Liver (tissue), 9 donors: ENCODE data around the gene PGGT1B. TPM values are rescaled to one million over a fixed set of nuclear protein-coding genes. Genes with fewer than 3 reads are reported as not detected.

ENCODE experiments used
- DNase-seq: peaks from one replicate; pipeline ENCODE4 v3.0.0-alpha.2; 2017; ENCODE audit warnings: low spot score
- H3K27ac ChIP-seq, 2 donors: one replicate each; pipeline ENCODE4 v1.7.0; 2013; ENCODE audit warnings: inconsistent platforms in 2 of 2, low read length in 2 of 2, control low read depth in 1 of 2, low read depth in 1 of 2, mild to moderate bottlenecking in 1 of 2
- H3K27me3 ChIP-seq, 4 donors: one replicate each; pipeline versions ENCODE4 v1.6.1 to v1.7.0; 2013; ENCODE audit warnings: low read length in 3 of 4, inconsistent platforms in 1 of 4, mild to moderate bottlenecking in 1 of 4, moderate library complexity in 1 of 4; ENCODE audit not compliant: control insufficient read depth in 4 of 4, insufficient read depth in 4 of 4
- H3K36me3 ChIP-seq, 4 donors: one replicate each; pipeline versions ENCODE4 v1.6.1 to v1.7.0; 2013; ENCODE audit warnings: low read length in 3 of 4, mild to moderate bottlenecking in 3 of 4, low read depth in 1 of 4, moderate library complexity in 1 of 4; ENCODE audit not compliant: control insufficient read depth in 4 of 4, insufficient read depth in 3 of 4
- H3K4me1 ChIP-seq, 4 donors: one replicate each; pipeline versions ENCODE4 v1.6.1 to v1.7.0; 2013; ENCODE audit warnings: low read length in 3 of 4, mild to moderate bottlenecking in 3 of 4, moderate library complexity in 1 of 4; ENCODE audit not compliant: control insufficient read depth in 4 of 4, insufficient read depth in 4 of 4
- H3K4me3 ChIP-seq, 3 donors: one replicate each; pipeline versions ENCODE4 v1.6.1 to v1.7.0; 2013; ENCODE audit warnings: low read length in 3 of 3, control low read depth in 1 of 3, low read depth in 1 of 3, mild to moderate bottlenecking in 1 of 3
- H3K9ac ChIP-seq, 2 donors: one replicate each; pipeline ENCODE4 v1.7.0; 2013; ENCODE audit warnings: low read length in 2 of 2, mild to moderate bottlenecking in 2 of 2, moderate library complexity in 2 of 2, control low read depth in 1 of 2, low read depth in 1 of 2
- H3K9me3 ChIP-seq, 4 donors: one replicate each; pipeline versions ENCODE4 v1.6.1 to v1.7.0; 2013; ENCODE audit warnings: low read length in 3 of 4; ENCODE audit not compliant: control insufficient read depth in 4 of 4
- FOXA1 ChIP-seq: IDR thresholded peaks from 2 replicates; pipeline ENCODE4 v1.6.1; 2016; ENCODE audit warnings: antibody characterized with exemption
- FOXA2 ChIP-seq: IDR thresholded peaks from 2 replicates; pipeline ENCODE4 v1.6.1; 2016; ENCODE audit warnings: antibody characterized with exemption
- GABPA ChIP-seq, 2 donors: IDR thresholded peaks in 1 of 2; conservative IDR thresholded peaks in 1 of 2; 2 replicates each; pipeline ENCODE4 v1.6.1; 2016; ENCODE audit warnings: antibody characterized with exemption in 2 of 2, mild to moderate bottlenecking in 1 of 2, moderate library complexity in 1 of 2
- HNF4A ChIP-seq, 2 donors: conservative IDR thresholded peaks; 2 replicates each; pipeline ENCODE4 v1.6.1; 2016; ENCODE audit warnings: antibody characterized with exemption in 2 of 2, mild to moderate bottlenecking in 2 of 2
- HNF4G ChIP-seq: IDR thresholded peaks from 2 replicates; pipeline ENCODE4 v1.6.1; 2016; ENCODE audit warnings: antibody characterized with exemption
- JUND ChIP-seq, 2 donors: IDR thresholded peaks; 2 replicates each; pipeline ENCODE4 v1.6.1; 2016; ENCODE audit warnings: antibody characterized with exemption in 2 of 2
- NR2F2 ChIP-seq: IDR thresholded peaks from 2 replicates; pipeline ENCODE4 v1.6.1; 2016; ENCODE audit warnings: antibody characterized with exemption
- RAD21 ChIP-seq, 2 donors: IDR thresholded peaks; 2 replicates each; pipeline ENCODE4 v1.6.1; 2016; ENCODE audit warnings: antibody characterized with exemption in 2 of 2, mild to moderate bottlenecking in 2 of 2
- RXRA ChIP-seq, 2 donors: IDR thresholded peaks; 2 replicates each; pipeline ENCODE4 v1.6.1; 2017 to 2018; ENCODE audit warnings: antibody characterized with exemption in 2 of 2, mild to moderate bottlenecking in 1 of 2
- SP1 ChIP-seq: IDR thresholded peaks from 2 replicates; pipeline ENCODE4 v1.6.1; 2018; ENCODE audit warnings: antibody characterized with exemption, mild to moderate bottlenecking
- TAF1 ChIP-seq: conservative IDR thresholded peaks from 2 replicates; pipeline ENCODE4 v1.6.1; 2016; ENCODE audit warnings: antibody characterized with exemption, mild to moderate bottlenecking
- YY1 ChIP-seq: IDR thresholded peaks from 2 replicates; pipeline ENCODE4 v1.6.1; 2016; ENCODE audit warnings: antibody characterized with exemption, mild to moderate bottlenecking
- WGBS: extraction: QIAGEN DNeasy Blood & Tissue Kit; methylation state at CpG from one replicate; pipeline ENCODE4 v1.1.7; 2013; 5-methylcytosine and 5-hydroxymethylcytosine counted together
- polyA plus RNA-seq, 2 donors: library from polyadenylated mRNA; stranded (reverse) in 1 of 2; unstranded in 1 of 2; fragments of 200-250 nt in 1 of 2; fragments of >200 nt in 1 of 2; fragmentation: Nextera tagmentation in 1 of 2; extraction: Ambion mirVana in 1 of 2; gene quantifications; one replicate each; pipeline versions ENCODE4 v1.2.1 to v1.2.3, GENCODE V29; 2013 to 2015
- total RNA-seq, 2 donors: library from RNA; depleted of rRNA; stranded (reverse); fragments of >200 nt; gene quantifications; one replicate each; pipeline ENCODE4 v1.2.3, GENCODE V29; 2014
- TF ChIP-seq, protein P1 (sequence below): fragments of 150-350 bp; IDR thresholded peaks from 2 replicates; pipeline ENCODE4 v1.5.1; 2017; ENCODE audit warnings: improper control_type of control experiment, low read depth, low read length; ENCODE audit not compliant: missing input control
- TF ChIP-seq, protein P2 (sequence below): IDR thresholded peaks from 2 replicates; pipeline ENCODE4 v1.6.1; 2016; ENCODE audit warnings: antibody characterized with exemption, mild to moderate bottlenecking
- TF ChIP-seq, protein P3 (sequence below): IDR thresholded peaks from 2 replicates; pipeline ENCODE4 v1.6.1; 2016; ENCODE audit warnings: antibody characterized with exemption
- TF ChIP-seq, protein P4 (sequence below): IDR thresholded peaks from 2 replicates; pipeline ENCODE4 v1.6.1; 2016; ENCODE audit warnings: antibody characterized with exemption
- TF ChIP-seq, protein P5 (sequence below): IDR thresholded peaks from 2 replicates; pipeline ENCODE4 v1.6.1; 2016; ENCODE audit warnings: antibody characterized with exemption
- donor health status: healthy.
- donor health status: healthy.
- donor health status: healthy.
- donor health status: healthy.
- donor health status: healthy.

PGGT1B gene
- total and polyA plus RNA-seq, 4 donors = 4.9 to 15.7 (median 5.6) TPM

DNA sequence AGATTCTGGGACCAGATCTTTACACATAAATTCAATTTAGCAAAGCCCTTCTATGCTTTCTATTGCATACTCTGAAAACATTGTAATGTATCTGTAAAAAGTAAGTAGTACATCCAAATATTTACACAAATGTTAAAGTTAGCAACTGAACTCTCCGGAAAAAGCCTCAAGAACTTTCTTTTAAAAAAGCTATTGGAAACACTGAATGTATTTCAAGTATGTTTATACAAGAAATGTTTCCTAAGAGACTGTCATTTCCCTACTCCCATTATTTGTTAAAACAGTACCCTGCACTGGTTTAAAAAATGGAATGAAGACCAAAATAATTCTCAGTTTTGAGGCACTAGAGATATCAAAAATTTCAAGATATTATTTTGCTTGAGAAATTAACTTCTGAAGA is 48.1 kb downstream of the PGGT1B start:
- Histone ChIP-seq H3K4me3 (no peak overlapping the region), H3K27me3 (no peaks in the 10 kb centered on the region), H3K36me3 (peaks cover 3 to 7% (median 6%) of the 10 kb centered on the region in 4 donors), H3K9ac (no peak overlapping the region), H3K27ac (no peak overlapping the region), H3K4me1 (no peaks in the 10 kb centered on the region), H3K9me3 (no peaks in the 10 kb centered on the region)
- TF ChIP-seq HNF4A (conservative IDR thresholded peaks at IDR 0.05) (no peak), FOXA1 (no peak), JUND (IDR thresholded peaks at IDR 0.05) (no peak), NR2F2 (no peak), YY1 (no peak), GABPA (IDR thresholded peaks at IDR 0.05 in 1 of 2, conservative IDR thresholded peaks at IDR 0.05 in 1 of 2) (no peak), FOXA2 (no peak), RXRA (IDR thresholded peaks at IDR 0.05) (no peak), RAD21 (IDR thresholded peaks at IDR 0.05) (no peak)
- TF ChIP-seq, protein P1, sequence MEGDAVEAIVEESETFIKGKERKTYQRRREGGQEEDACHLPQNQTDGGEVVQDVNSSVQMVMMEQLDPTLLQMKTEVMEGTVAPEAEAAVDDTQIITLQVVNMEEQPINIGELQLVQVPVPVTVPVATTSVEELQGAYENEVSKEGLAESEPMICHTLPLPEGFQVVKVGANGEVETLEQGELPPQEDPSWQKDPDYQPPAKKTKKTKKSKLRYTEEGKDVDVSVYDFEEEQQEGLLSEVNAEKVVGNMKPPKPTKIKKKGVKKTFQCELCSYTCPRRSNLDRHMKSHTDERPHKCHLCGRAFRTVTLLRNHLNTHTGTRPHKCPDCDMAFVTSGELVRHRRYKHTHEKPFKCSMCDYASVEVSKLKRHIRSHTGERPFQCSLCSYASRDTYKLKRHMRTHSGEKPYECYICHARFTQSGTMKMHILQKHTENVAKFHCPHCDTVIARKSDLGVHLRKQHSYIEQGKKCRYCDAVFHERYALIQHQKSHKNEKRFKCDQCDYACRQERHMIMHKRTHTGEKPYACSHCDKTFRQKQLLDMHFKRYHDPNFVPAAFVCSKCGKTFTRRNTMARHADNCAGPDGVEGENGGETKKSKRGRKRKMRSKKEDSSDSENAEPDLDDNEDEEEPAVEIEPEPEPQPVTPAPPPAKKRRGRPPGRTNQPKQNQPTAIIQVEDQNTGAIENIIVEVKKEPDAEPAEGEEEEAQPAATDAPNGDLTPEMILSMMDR = no peak
- TF ChIP-seq, protein P2, sequence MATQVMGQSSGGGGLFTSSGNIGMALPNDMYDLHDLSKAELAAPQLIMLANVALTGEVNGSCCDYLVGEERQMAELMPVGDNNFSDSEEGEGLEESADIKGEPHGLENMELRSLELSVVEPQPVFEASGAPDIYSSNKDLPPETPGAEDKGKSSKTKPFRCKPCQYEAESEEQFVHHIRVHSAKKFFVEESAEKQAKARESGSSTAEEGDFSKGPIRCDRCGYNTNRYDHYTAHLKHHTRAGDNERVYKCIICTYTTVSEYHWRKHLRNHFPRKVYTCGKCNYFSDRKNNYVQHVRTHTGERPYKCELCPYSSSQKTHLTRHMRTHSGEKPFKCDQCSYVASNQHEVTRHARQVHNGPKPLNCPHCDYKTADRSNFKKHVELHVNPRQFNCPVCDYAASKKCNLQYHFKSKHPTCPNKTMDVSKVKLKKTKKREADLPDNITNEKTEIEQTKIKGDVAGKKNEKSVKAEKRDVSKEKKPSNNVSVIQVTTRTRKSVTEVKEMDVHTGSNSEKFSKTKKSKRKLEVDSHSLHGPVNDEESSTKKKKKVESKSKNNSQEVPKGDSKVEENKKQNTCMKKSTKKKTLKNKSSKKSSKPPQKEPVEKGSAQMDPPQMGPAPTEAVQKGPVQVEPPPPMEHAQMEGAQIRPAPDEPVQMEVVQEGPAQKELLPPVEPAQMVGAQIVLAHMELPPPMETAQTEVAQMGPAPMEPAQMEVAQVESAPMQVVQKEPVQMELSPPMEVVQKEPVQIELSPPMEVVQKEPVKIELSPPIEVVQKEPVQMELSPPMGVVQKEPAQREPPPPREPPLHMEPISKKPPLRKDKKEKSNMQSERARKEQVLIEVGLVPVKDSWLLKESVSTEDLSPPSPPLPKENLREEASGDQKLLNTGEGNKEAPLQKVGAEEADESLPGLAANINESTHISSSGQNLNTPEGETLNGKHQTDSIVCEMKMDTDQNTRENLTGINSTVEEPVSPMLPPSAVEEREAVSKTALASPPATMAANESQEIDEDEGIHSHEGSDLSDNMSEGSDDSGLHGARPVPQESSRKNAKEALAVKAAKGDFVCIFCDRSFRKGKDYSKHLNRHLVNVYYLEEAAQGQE = no peak
- TF ChIP-seq, protein P3, sequence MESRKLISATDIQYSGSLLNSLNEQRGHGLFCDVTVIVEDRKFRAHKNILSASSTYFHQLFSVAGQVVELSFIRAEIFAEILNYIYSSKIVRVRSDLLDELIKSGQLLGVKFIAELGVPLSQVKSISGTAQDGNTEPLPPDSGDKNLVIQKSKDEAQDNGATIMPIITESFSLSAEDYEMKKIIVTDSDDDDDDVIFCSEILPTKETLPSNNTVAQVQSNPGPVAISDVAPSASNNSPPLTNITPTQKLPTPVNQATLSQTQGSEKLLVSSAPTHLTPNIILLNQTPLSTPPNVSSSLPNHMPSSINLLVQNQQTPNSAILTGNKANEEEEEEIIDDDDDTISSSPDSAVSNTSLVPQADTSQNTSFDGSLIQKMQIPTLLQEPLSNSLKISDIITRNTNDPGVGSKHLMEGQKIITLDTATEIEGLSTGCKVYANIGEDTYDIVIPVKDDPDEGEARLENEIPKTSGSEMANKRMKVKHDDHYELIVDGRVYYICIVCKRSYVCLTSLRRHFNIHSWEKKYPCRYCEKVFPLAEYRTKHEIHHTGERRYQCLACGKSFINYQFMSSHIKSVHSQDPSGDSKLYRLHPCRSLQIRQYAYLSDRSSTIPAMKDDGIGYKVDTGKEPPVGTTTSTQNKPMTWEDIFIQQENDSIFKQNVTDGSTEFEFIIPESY = no peak
- WGBS = 78% methylated on average over 1 of the region's 1 CpG
- DNase-seq = no peak

DNA sequence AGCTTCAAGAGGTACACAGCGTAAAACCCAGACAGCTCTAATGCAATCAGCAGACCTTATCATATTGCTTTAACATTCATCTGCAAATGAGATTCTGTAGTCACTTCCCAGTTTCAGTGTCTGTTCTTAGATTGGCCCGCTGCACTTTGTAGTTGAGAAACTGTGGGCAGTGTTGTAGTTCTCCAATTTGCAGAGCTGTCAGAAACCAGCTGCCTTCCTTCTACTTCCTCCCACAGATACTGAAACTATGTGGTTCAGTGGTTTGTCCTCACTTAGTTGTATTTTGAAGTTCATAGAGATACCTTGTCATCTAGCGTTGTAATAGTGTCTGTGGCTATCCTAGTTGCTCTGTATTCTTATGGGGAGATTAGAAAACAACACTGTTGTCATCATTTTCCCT is 53.4 kb downstream of the PGGT1B start:
- Histone ChIP-seq H3K4me3 (no peak overlapping the region), H3K9me3 (no peaks in the 10 kb centered on the region), H3K36me3 (peaks cover 3 to 5% (median 3%) of the 10 kb centered on the region in 4 donors), H3K9ac (no peak overlapping the region), H3K27me3 (no peaks in the 10 kb centered on the region), H3K4me1 (no peaks in the 10 kb centered on the region), H3K27ac (no peak overlapping the region)
- no peak for DNase-seq
- WGBS = 83% methylated on average over 3 of the region's 3 CpGs
- TF ChIP-seq, protein P2 = no peak
- TF ChIP-seq RXRA (IDR thresholded peaks at IDR 0.05) (no peak), SP1 (no peak), TAF1 (no peak), GABPA (IDR thresholded peaks at IDR 0.05 in 1 of 2, conservative IDR thresholded peaks at IDR 0.05 in 1 of 2) (no peak), HNF4G (no peak), RAD21 (IDR thresholded peaks at IDR 0.05) (no peak), FOXA1 (no peak), YY1 (no peak), NR2F2 (no peak), JUND (IDR thresholded peaks at IDR 0.05) (no peak)
- TF ChIP-seq, protein P4, sequence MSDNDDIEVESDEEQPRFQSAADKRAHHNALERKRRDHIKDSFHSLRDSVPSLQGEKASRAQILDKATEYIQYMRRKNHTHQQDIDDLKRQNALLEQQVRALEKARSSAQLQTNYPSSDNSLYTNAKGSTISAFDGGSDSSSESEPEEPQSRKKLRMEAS = no peak
- TF ChIP-seq, protein P3 = no peak
- TF ChIP-seq, protein P5, sequence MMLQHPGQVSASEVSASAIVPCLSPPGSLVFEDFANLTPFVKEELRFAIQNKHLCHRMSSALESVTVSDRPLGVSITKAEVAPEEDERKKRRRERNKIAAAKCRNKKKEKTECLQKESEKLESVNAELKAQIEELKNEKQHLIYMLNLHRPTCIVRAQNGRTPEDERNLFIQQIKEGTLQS = no peak
